ENCODE results near the gene LYPD6.

Gene LYPD6

GRCh38 chr2:149360106-149360505 lies 29.7 kb downstream of the LYPD6 start:
- TF ChIP-seq, protein P1, sequence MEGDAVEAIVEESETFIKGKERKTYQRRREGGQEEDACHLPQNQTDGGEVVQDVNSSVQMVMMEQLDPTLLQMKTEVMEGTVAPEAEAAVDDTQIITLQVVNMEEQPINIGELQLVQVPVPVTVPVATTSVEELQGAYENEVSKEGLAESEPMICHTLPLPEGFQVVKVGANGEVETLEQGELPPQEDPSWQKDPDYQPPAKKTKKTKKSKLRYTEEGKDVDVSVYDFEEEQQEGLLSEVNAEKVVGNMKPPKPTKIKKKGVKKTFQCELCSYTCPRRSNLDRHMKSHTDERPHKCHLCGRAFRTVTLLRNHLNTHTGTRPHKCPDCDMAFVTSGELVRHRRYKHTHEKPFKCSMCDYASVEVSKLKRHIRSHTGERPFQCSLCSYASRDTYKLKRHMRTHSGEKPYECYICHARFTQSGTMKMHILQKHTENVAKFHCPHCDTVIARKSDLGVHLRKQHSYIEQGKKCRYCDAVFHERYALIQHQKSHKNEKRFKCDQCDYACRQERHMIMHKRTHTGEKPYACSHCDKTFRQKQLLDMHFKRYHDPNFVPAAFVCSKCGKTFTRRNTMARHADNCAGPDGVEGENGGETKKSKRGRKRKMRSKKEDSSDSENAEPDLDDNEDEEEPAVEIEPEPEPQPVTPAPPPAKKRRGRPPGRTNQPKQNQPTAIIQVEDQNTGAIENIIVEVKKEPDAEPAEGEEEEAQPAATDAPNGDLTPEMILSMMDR (IDR thresholded peaks at IDR 0.05; ENCODE audit: insufficient read depth, low read depth, low read length, missing control alignments), result no peak
- DNase-seq (ENCODE audit: low read depth), result peak; percentile 32

GRCh38 chr2:149363958-149364357 lies 33.6 kb downstream of the LYPD6 start:
- no peak for DNase-seq (ENCODE audit: low read depth)
- TF ChIP-seq, protein P1 (IDR thresholded peaks at IDR 0.05; ENCODE audit: insufficient read depth, low read depth, low read length, missing control alignments), result no peak
- no peak overlapping the region for H3K4me3 ChIP-seq (ENCODE audit: low read length)

More at GRCh38 chr2:149360106-149360505, 29.7 kb downstream of the LYPD6 start:
- no peak overlapping the region for H3K4me3 ChIP-seq (ENCODE audit: low read length)

- H3K4me3 ChIP-seq (ENCODE audit: low read length), result no peak overlapping the region
- no peak for DNase-seq (ENCODE audit: low read depth)
- TF ChIP-seq, protein P1 (IDR thresholded peaks at IDR 0.05; ENCODE audit: insufficient read depth, low read depth, low read length, missing control alignments), result no peak
Observed at GRCh38 chr2:149364839-149365238, 34.5 kb downstream of the LYPD6 start.

- DNase-seq (ENCODE audit: low read depth), result peak; percentile 89
- TF ChIP-seq, protein P1 (IDR thresholded peaks at IDR 0.05; ENCODE audit: insufficient read depth, low read depth, low read length, missing control alignments), result no peak
- H3K4me3 ChIP-seq (ENCODE audit: low read length), result no peak overlapping the region
Observed at GRCh38 chr2:149365931-149366583, 35.7 kb downstream of the LYPD6 start.

DNA sequence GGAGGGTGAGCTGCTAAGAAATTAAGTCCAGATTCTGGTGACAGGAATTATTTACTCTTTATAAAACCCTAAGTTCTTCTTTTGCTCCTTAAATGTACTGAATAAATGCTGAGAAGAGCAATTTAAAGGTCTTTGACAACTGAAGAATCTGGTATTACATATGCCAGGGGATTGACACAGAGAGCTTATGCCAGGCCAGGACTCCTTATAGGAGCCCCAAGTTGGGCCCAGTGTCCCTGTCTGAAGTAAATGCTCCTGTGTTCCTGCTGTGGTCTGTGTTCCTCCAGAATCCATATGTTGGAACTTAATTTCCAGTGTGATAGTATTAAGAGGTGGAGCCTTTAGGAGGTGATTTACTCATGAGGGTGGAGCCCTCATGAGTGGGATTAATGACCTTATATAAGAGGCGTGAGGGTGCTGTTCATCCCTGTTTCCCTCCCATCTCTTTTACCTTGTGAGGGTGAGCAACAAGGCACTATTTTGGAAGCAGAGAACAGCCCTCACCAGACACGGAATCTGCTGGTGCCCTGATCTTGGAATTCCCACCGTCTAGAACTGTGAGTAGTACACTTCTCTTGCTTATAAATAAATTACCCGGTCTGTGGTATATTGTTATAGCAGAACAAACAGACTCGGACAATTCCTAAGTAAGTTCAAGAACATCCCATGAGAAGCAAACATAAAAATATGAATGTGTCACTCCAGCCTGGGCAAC lies 39.8 kb downstream of the LYPD6 start:
- DNase-seq (ENCODE audit: low read depth), result no peak
- no peak overlapping the region for H3K4me3 ChIP-seq (ENCODE audit: low read length)
- TF ChIP-seq, protein P1 (IDR thresholded peaks at IDR 0.05; ENCODE audit: insufficient read depth, low read depth, low read length, missing control alignments), result no peak

- TF ChIP-seq, protein P1 (IDR thresholded peaks at IDR 0.05; ENCODE audit: insufficient read depth, low read depth, low read length, missing control alignments), result no peak
- DNase-seq (ENCODE audit: low read depth), result no peak
- H3K4me3 ChIP-seq (ENCODE audit: low read length), result no peak overlapping the region
Observed at GRCh38 chr2:149371476-149371875, 41.1 kb downstream of the LYPD6 start.

All from epithelial cell of esophagus (primary cell).